ENCODE results near the gene PLEKHA7.
"Not testable (repeated sequence)": the region's sequence is repeated elsewhere in the genome, so short reads cannot be mapped to it uniquely, and the experiment has no call there.

Gene PLEKHA7

DNA sequence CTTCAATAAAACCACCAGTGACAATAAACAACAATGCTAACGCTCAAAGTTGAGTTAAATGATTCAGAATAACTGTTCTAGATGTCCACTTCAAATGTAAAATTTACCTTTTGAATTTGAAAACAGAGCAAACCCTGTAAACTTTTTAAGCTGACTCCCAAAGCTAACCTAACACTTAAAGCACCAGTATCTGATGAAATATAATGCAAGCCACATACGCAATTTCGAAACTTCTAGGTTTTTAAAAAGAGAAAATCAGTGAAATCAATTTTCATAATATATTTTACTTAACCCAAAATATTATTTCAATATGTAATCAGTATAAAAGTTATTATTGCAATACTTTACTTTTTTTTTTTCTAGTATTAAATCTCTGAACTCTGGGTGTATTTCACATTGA lies 71.3 kb downstream of the PLEKHA7 start:
- DNase-seq (ENCODE audit: low read depth) = no peak

DNA sequence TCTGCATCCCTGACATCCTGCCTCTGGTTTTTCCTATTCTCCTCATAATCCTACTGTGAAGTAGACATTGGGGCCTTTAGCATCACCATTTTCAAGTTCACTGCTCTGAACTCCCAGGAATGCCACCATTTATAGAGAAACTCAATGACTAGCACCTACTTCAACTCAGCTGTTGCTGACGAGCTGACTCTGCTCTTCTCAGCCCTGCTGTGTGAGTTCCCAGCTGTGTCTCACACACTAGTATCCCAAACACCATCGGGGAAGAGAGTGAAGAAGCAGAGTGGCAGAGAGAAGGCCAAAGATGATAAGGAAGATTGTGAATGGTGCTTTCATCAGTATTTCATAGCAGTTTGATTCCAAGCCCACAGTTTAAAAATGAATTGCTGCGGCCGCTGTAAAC lies 71.9 kb downstream of the PLEKHA7 start:
- no peak for DNase-seq (ENCODE audit: low read depth)

DNA sequence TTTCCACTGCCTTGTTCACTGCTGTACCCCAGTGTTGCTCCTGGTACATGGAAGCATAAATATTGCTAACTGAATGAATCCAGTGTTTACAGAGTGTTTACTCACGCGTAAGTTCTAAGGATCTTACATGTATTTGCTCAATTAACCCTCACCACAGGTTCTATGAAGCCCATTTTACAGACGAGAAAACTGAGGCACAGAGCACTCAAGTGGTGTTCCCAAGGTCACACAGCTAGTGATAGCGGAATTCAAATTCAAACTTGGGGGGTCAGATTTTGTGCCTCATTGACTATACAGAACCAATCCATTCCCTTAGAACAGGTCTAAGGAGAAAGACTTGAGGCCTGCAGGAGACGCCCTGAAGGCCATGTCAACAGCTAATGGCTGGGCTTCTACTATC lies 72.3 kb downstream of the PLEKHA7 start:
- no peak for DNase-seq (ENCODE audit: low read depth)

DNA sequence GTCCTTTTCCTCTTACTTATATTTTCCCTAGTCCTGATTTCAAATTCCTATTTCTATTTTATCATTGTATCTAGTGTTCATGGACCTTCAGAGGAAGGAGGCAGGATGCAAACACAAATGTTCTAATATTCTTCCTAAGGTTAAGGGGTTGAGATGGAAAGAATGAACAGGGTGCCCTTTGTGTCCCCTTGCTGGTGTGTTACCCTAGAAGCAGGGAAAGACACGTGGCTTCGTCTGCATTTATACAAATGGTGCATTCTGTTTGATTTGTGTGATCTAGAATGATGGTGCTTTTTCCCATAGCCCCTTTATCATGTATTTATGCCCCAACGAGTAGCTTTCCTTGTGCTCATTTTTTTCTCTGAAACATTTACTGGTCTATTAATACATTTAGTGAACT lies 76.2 kb downstream of the PLEKHA7 start:
- no peak for DNase-seq (ENCODE audit: low read depth)

DNA sequence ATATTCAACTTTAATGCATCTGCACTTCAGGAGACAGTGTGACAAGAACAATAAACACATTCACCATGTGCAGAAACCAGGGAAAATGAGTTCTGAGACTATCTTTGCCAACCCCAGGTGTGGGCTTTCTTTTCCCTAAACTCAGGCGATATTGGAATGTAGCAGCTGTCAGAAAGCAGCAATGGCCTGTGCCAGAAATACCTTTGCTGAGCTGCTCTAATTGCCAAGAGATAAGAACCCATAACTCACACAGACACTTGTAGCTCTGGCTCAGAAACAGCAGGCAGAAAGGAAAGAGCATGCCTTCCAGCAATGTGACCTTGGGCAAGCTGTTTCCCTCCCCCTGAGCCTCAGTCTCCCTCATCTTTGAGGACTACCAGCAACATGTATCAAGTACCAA lies 77.6 kb downstream of the PLEKHA7 start:
- no peak for DNase-seq (ENCODE audit: low read depth)

DNA sequence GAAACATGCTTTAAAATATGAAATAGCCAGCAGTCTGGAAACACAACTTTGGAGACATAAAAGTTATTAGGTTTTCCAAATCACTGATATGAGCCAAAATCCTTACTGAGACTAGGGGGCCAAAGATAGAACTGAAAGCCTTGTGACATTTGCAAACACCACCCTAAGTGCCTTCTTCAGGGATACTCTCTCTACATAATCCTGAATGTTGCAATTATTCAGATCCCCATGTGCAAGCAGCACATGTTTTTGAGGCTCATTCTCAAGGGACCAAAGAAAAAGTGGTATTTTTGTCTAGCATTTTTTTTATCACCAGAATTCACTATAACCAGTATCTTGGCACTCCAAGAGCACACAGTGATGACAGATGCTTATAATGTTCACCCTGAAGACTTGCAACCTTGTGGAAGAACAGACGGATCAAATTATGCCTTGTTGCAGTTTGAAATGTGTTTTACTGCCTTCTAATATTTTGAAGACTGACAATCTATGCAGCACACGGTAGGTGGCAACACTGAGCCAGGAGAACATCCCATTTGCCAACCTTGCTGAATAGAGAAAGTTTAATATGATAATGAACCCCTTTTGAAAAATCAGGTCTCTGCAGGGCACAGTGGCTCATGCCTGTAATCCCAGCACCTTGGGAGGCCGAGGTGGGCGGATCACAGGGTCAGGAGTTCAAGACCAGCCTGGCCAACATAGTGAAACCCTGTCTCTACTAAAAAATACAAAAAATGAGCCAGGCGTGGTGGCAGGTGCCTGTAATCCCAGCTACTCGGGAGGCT lies 78.5 kb downstream of the PLEKHA7 start:
- DNase-seq (ENCODE audit: low read depth) = peak; percentile 37

DNA sequence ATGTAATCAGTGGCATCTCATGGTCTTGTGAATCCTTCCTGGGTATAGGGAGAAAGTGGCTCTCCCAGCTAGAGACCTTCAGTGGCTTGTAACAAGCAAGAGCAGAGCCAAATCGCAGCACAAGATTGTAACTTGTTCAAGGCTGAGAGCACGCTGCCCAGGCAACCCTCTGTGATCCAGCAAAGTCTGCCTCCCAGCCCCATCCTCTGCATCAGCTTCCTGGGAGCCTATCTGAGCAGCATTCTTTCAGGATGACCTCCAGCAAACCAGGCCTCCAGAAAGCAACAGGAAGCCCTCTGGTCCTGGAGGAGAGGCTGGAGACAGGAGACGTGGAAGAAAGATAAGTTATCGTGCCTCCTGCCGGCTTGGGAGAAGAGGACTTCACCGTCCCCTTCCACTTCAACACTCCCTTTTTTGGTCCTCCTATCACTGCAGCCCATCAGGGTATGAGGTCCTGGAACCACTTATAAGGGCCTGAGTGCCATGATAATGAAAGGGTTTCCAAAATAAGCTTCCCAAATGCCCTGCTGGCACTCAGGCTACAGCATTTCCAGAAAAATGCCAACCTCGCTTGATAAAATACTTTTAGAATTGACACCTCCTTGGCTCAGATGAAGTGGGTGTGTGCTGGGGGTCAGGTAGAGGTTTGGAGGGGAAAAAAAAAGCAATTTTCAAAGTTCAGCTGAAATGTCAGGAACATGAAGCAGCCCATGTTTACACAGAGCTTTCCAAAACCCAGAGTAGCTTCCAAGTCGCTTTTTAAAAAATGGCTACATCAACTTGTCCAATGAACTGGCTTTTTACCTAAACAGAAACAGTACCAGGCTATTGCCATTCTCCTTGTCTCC lies 80.2 kb downstream of the PLEKHA7 start:
- no peak for DNase-seq (ENCODE audit: low read depth)

DNA sequence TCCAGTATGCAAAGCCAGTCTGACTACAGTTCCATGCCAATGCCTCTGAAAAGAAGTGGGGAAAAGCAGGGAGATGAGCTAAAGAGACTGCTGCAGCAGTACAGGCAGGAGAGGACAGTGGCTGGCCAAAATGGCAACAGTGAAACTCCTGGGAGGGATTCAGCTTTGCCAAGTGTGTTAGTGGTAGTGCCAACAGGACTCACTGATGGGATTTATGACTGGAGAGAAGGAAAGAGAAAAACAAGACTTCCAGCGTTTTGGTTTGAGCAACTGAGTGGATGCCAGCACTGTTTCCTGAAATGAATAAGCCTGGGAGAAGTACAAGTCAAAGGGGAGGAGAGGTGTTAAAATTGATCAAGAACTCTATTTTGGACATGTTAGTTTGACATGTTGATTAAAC lies 80.9 kb downstream of the PLEKHA7 start:
- no peak for DNase-seq (ENCODE audit: low read depth)

DNA sequence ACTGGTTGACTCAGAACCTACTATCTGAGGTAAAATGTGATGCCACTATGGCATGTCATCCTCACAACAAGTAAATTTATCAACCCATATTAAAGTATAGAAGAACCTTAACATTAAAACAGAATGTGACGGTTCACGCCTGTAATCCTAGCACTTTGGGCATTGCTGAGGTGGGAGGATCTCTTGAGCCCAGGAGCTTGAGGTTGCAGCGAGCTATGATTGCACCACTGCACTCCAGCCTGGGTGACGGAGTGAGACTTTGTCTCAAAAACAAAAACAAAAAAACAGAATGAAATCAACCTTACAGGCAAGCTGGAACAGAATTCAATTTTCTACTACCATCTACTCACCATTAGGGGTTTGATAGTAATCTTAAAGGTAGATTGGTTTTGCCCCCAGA lies 86.2 kb downstream of the PLEKHA7 start:
- no peak for DNase-seq (ENCODE audit: low read depth)

DNA sequence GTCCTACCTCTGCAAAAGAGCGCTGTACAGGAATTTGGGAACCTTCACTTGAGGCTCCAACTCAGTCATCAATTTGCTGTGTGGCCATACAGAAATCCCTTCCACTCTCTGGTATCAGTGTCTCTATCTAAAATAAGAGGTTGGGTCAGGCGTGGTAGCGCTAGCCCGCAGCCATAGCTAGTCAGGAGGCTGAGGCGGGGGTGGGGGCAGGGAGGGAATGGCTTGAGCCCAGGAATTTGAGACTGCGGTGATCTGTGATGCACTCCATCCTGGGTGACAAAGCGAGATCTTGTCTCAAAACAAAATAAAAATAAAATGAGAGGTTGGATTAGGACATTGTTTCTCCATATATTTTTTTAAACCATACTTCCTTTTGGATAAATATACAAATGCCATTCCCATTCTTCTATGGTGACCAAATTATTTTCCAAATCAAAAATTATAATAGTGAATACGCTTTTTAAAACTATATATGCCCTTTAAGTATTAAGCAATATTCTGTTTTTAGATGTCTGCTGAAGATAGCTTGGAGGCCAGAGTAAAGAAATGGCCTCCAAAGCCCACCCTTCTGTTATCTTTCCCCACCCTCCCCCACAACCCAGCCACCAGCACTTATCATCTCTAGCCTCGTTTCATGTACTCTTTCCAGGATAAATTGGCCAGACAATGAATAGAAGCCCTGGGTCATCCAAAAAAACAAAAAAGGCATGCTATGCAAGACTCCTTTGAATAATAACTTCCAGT lies 87.2 kb downstream of the PLEKHA7 start:
- no peak for DNase-seq (ENCODE audit: low read depth)

DNA sequence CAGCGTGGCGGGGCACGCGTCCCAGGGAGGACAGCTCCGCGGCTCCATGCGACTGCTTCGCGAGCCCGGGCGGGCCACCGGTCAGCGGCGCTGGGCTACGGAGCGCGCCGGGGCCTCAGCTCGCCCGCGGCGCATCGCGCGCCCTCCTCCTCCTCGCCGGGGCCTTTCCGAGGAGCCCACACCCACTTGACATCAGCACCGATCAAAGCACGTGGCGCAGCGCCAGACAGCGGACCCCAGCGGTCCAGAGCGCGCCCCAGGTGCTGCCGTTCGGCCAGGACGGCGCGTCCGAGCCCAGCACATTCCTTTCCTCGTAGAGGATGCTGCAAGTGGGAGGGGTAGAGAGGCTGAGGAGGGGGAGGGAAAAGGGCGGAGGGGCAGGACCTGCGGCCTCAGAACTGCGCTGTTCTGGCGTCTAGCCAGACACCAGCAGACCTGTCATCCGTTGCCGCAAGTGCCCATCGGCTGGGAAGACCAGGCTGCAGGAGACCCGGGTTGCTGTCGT lies 88.6 kb downstream of the PLEKHA7 start:
- DNase-seq (ENCODE audit: low read depth) = peak; percentile 3

DNA sequence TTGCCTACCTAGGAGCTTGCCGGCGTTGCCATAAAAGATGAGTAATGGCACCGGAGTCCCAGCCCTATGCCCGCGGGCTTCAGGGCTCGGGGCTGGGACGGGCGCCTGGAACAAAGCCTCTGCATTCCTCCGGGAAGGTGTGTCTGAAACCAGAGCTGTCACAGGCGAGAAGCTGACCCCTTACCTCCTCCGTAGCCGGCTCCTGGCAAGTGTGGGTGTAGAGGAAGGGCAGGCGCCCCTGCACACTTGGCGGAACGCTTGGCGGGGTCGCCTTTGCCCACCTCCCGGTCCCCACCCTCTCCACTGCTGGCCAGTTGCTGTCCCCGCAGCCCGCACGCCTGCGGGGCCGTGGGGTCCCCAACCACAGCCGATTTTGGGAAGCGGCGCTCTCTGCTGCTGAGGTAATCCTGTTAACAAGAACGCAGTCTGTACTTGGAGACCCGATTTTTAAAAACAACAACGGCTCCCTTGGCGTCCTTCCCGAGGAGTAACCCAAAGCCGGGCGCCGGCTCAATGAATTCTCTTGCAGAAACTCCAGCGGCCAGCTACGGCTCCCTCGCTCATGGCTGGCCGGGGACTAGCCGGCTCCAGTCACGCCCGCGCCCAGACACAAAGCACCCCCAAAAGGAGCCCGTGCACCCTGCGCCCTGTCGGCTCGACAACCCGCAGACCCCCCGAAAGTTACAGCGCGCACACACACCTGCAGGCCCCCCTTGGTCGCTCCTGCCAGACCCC lies 89.2 kb downstream of the PLEKHA7 start:
- peak; percentile 19 for DNase-seq (ENCODE audit: low read depth)

DNA sequence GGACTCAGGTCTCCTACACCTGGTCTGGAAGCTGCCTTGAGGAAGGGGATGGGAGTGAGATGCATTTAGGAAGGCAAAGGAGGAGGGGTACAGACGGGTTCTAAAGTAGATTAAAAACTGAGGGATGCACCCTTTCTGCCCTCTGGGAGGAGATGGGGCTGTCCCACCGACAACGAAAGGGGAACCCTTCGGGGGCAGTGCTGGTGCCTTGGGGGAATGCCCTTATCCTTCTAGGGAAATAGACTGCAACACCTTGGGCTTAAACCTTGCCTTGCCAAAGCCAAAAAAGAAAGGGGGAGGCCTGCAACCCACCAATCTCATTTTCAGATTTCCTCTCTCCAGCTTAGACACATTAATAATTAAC lies 89.8 kb downstream of the PLEKHA7 start:
- no peak for DNase-seq (ENCODE audit: low read depth)

DNA sequence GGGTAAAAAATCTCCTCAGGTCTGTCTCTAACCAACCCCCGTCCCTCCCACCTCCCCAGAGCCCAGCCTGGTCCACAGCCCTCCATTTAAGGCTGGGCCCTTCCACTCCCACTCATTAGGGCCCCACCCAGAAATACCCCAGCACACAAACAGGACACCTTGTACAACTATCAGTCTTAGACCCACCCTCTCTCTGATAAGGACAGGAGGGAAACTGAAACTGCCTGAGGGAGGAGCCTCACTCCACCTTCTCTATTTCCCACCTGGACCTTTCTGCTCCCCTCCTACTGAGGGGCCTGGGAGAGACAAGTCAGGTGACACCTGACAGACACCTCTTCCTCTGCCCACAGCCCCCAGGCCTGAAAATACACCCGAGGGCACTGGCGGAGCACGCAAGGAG lies 90.2 kb downstream of the PLEKHA7 start:
- DNase-seq (ENCODE audit: low read depth) = no peak

DNA sequence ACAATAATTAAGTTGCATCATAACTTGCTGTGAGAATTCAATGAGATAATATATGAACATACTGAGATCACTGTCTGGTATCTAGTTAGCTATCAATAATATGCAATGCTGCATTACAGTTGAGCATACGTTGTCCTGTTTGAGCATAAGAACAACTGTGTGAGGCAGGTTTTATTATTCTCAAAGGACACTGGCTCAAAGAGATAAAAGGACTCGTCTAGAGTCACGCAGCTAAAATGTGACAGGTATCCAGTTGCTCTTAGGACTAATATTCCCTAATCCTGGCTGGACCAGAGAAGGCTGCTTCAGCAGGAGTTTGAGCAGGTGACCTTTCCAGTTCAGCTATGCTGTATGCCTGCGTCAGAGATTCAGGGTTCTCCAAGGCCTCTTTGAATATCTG lies 92.5 kb downstream of the PLEKHA7 start:
- DNase-seq (ENCODE audit: low read depth) = no peak

DNA sequence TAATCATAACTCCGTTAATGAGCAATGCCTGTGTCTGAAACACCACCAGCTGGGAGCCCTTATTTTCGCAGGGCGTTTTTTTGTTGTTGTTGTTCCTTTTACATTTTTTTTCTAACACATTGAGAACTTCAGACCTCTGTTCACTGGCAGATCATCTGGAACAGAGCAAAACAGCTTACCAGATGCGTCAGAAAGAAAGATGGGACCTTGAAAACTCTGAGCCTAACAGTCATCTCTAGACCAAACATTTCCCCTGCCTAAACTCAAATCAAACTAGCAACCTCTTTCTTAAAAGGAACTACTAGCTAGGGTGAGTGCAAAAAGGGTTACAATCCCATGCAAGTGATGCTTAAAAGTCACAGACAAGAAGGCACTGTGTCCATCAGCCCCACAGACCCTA lies 93.2 kb downstream of the PLEKHA7 start:
- DNase-seq (ENCODE audit: low read depth) = no peak

DNA sequence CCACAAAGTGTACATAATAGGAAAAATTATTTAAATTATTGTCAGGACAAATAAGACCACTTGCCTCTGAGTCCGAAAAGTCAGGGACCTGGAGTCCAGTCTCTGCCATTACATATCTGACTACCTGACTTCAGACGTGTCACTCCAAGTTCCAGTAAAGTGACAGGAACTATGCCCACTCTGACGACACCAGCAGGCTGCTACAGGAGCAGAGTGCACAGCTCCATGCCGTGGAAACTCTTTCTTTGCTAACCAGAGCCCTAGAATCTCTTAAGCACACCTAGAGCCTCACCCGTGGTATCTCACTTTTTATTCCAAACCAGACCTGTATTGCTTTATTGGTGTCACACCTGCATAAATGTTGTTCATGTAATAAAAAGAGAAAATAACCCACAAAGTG lies 93.7 kb downstream of the PLEKHA7 start:
- no peak for DNase-seq (ENCODE audit: low read depth)

DNA sequence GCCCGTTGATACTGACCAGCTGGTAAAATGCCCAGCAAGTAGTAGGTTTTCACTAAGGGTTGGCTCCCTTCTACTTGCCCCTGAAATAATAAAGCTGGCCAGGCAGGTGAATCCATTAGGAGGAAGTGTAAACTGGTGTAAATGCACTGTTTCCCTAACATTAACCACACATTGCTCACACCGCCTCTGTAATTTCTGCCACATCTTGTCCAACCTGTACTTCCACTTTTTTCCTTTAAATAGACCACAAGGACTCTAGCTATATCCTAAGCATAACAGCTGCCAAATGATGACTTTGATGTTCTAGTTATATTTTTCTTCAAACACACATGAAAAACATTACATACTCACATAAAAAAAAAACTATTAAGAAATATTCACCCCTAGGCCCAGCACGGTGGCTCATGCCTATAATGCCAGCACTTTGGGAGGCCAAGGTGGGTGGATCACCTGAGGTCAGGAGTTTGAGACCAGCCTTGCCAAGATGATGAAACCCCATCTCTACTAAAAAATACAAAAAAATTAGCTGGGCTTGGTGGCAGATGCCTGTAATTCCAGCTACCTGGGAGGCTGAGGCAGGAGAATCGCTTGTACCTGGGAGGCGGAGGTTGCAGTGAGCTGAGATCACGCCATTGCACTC lies 95.6 kb downstream of the PLEKHA7 start:
- not testable (repeated sequence) for DNase-seq (ENCODE audit: low read depth)

DNA sequence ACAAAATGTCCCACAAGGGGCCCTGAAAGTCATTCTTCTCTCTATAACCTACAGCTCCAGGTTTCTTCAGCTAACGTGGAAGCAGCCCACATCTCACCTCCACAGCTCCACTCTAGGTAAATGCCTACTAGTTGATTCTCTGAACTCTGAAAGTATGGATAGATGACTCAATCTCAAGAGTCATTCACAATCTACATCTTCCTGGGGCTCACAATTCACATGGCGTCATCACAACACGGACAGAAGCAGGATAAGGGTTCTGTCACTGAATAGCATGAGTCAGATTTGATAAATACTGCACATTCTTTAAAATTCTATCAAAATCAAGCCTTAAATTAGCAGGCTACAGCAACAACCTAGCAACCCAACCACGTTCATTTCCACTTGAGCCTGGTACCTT lies 96.3 kb downstream of the PLEKHA7 start:
- DNase-seq (ENCODE audit: low read depth) = no peak

DNA sequence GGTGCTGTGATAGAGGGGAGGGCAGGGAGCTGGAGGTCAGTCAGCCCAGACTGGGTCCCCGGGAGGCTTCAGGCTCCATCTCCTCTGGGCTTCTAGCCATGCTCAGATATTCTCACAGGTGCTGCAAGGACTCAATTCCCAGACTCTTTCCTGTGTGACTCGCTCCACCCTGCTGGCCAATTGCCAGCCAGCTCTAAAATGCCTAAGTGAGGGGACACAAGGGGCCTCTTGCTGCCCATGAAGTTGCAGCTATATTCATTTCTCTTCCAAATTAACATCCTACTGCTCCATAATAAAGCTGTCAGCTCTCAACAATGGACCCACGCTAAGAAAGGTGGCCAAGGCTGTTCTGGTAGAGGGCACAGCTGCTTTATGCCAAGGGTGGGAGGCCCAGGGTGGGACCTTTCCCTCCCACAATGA lies 101.5 kb downstream of the PLEKHA7 start:
- DNase-seq (ENCODE audit: low read depth) = no peak

DNA sequence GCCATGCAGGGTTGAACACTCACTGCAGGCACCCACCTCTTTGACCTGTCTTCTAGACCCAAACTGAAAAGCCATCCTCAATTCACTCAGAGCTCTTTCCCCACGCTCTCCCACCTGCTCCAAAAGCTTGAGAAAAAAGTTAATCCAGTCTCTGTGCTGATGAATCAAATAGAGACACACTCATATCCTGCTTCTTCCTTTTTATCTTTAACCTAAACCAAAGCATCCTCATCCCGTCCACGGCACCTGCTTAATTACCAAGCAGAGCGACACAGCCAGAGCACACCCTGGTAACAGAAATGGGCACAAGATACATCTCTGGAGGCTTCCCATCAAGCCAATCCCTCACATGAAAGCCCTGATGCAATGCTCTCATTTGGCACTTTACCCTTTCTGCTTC lies 102.6 kb downstream of the PLEKHA7 start:
- no peak for DNase-seq (ENCODE audit: low read depth)

All from stromal cell of bone marrow (primary cell).